SW480 (cell line): ENCODE data around the gene GFOD1.
A peak's percentile ranks its signal among the peaks of the same experiment; 100 is the strongest.
"Not testable (repeated sequence)": the region's sequence is repeated elsewhere in the genome, so short reads cannot be mapped to it uniquely, and the experiment has no call there.

Experiments
- DNase-seq: peaks from one replicate; pipeline ENCODE4 v3.0.0-alpha.2; 2016; ENCODE audit warnings: low spot score

Gene GFOD1

GRCh38 chr6:13463941-13464340 lies 23.5 kb downstream of the GFOD1 start:
- DNase-seq = no peak

DNA sequence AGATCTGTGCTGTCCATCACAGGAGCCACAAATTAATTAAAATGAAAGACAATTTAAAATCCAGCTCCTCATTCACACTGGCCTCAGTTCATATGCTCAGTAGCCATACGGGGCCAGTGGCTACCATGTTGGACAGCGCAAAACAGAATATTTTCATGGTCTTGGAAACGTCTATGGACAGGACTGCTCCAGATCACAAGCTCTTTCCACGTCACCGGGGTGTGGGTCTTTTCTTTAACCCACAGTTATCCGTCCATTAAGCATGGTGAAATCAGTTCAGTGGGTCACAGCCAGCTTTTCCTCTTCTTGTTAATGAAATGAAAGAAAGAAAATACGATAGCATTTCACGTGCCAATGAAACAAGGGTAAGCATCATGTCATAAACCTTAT lies 24.1 kb downstream of the GFOD1 start:
- DNase-seq = no peak

- no peak for DNase-seq
Measured at GRCh38 chr6:13462458-13463327, 24.7 kb downstream of the GFOD1 start.

GRCh38 chr6:13461805-13462204 lies 25.6 kb downstream of the GFOD1 start:
- no peak for DNase-seq

GRCh38 chr6:13461307-13461706 lies 26.1 kb downstream of the GFOD1 start:
- DNase-seq = no peak

DNA sequence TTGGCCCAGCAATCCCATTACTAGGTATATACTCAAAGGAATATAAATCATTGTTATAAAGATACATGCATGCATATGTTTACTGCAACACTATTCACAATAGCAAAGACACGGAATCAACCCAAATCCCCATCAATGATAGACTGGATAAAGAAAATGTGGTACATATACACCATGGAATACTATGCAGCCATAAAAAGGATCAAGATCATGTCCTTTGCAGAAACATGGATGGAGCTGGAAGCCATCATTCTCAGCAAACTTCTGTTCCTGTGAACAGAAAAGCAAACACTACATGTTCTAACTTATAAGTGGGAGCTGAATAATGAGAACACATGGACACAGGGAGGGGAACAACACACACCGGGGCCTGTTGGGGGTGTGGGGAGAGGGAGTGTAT lies 27.1 kb downstream of the GFOD1 start:
- DNase-seq = not testable (repeated sequence)

DNA sequence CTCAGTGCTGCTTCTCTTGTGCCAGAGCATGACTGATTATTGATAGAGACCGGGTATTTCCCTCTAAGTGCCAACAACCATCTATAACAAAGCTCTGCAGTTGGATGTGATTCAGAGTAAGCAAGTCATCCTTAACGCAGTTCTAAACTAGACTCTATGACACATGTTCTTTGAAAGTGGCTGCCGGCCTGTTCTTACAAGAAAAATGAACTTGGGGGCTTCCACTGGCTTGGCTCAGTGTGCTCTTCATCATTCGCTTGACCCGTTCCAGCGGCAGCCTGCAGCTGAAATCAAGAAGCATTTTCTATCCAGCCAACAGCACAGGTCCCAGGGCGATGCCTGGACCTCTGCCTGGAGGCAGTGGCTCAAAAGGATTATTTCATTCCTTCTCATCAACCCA lies 29.8 kb downstream of the GFOD1 start:
- no peak for DNase-seq

GRCh38 chr6:13455552-13455966 lies 31.8 kb downstream of the GFOD1 start:
- DNase-seq = no peak

- peak; percentile 33 for DNase-seq
Measured at GRCh38 chr6:13454286-13455221, 32.8 kb downstream of the GFOD1 start.

DNA sequence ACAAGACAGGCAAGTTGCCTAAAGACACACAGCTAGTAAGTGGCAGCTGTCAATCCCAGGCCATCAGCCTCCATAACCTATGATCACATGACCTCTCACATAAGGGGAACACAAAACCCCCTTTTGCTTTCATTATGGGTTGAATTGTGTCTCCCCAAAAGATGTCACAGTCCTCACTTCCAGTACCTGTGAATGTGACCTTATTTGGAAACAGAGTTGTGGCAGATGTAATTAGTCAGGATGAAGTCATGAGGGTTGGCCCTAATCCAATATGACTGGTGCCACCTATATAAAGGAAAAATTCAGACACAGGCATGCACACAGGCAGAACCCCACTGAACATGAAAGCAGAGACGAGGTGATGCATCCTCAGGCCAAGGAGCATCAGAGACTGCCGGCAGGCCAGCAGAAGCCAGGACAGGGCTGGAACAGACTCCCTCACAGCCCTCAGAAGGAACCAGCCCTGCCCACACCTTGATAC lies 33.6 kb downstream of the GFOD1 start:
- DNase-seq = peak; percentile 75

DNA sequence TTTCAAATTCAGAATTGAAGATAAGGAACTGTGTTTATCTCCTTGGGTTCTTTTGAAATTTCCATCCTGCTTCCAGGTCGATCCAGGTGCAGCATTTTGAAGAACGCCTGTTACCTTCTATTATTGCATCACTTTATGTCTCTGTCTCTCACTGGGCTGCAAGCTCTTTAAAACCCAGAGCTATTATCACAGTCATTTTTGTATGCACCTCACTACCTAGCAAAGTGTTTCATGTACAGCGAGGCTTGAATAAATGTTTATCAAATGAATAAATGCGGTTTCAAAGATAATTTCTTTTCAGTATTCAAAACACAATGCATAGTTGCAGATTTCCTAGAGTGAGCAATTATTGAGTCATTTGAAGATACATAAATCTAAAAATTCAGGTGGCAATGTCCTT lies 34.2 kb downstream of the GFOD1 start:
- no peak for DNase-seq

GRCh38 chr6:13452346-13453117 lies 34.9 kb downstream of the GFOD1 start:
- DNase-seq = no peak

DNA sequence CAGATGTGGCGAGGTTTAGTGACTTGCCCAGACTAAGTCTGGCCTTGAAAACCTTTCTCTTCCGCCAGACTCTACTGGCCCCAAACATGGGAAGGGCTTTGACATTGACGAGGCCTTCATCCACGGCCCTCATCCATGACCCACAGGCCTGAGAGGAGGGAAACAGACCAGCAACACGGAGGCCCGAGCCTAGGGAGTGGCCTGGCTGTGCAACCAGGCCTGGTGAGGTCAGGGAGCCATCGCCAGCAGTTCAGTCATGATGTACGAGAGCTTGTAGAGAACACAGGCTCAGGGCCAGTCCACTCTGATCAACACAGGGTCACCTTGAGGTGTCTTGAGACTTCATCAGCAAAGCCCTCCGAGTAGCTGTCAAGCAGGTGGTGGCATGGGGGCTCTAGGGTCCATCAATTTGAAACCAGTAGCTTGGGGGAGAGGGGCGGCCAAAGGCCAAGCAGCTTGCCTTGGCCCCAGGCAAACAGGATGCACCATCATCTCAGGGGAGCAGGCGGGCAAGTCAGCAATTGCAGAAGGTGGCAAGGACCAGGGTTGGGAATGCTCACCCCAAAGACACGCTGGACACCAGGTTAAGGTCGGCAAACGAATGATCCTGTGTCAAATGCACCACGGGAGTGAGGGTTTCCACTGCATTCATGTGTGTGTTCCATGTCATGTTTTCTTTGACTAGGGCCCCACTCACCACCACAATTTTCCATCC lies 36.1 kb downstream of the GFOD1 start:
- no peak for DNase-seq

GRCh38 chr6:13450628-13451027 lies 36.8 kb downstream of the GFOD1 start:
- DNase-seq = no peak

GRCh38 chr6:13447949-13448724 lies 39.3 kb downstream of the GFOD1 start:
- DNase-seq = no peak

DNA sequence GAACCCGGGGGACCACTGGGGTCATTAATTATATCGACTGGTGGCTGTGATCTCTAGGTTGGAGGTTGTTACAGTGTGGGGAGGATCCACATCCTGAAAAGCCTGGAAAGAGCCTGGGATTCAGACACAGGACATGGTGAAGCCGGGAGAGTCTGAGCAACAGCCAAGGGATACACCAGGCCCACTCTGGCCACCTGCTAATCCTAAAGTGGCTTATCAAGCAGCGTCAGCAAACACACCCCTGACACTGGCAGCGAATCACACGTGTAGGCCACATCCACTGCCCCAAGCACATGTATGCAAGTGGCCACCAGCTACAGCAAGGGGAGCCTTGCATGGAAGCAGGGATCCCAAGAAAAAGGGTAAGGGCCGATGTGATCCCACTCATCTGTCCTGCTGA lies 41.0 kb downstream of the GFOD1 start:
- DNase-seq = no peak

DNA sequence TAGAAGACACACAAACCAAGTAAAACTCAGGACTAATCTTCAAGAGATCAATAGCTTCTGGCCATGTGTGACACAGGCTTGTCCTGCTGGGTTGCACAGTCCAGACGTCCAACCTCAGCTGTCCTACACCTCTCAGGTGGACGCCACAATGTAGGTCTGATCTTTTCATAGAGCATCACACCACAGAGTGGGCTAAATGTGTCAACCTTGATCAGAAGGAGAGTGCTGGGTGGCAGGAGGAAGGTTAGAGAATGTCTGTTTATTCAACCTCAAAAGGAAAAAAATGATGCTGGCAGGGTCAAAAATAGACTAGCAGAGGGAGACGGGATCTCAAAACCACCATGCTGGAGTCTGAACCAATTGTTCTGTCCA lies 41.7 kb downstream of the GFOD1 start:
- no peak for DNase-seq

DNA sequence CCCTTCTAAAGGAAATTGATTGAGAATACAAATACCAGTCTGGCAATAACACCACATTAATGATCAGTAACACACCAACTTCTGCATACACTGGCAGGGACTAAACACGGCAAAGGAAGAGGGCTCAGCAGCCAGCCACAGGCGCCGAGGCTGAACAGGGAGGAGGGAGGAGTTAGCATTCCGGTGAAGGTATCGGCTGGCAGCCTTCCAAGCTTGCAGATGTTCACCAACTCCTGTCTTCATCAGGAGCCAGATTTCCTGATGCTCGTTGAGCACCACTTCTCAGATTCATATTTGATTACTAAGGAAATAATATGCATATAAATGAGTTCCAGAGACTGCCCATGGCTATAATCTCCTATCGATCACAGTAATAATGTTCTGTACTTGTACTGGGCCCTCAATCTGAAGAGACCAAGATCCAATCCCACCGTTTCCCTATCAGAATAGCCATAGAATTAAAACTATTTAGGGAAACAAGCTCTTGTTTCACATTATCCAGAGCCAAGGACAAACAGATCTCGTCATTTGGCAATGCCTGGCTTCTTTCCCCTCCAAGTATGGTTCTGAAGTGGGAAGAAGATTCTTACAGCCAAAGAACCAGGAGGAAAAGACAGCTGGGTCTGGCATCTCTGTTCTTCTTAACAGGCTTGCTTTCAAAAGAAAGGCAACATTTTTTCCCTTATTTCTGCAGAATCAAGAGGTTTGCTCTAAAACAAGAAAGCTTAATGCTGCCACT lies 42.2 kb downstream of the GFOD1 start:
- DNase-seq = peak; percentile 60

GRCh38 chr6:13444604-13445003 lies 42.8 kb downstream of the GFOD1 start:
- DNase-seq = no peak

GRCh38 chr6:13443978-13444377 lies 43.4 kb downstream of the GFOD1 start:
- DNase-seq = not testable (repeated sequence)
